Measurements from ENCODE around the gene YWHAQ. TPM values are rescaled to one million over a fixed set of nuclear protein-coding genes. Genes with fewer than 3 reads are reported as not detected.
"Not testable (repeated sequence)": the region's sequence is repeated elsewhere in the genome, so short reads cannot be mapped to it uniquely, and the experiment has no call there.

Gene YWHAQ
- total RNA-seq, 3 donors from 2014 or later = 176 to 226 (median 186) TPM

DNA sequence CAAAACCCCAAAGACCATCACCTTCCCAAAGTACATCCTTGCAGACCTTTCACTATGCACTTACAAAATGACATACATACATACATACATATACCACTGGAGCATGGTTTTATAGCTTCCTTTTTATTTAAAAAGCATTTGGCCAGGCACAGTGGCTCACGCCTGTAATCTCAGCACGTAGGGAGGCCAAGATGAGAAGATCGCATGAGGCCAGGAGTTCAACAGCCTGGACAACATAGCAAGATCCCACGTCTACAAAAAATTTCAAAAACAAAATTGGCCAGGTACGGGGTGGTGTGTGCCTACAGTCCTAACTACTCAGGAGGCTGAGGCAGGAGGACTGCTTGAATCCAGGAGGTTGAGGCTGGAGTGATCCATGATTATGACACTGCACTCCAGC is 45.3 kb downstream of the YWHAQ start:
- H3K27ac ChIP-seq = no peak overlapping the region
- no peaks in the 10 kb centered on the region for H3K27me3 ChIP-seq
- no peaks in the 10 kb centered on the region for H3K9me3 ChIP-seq
- no peaks in the 10 kb centered on the region for H3K36me3 ChIP-seq
- intact Hi-C loops (cut with DNase I; ENCODE audit: low total_unique reads) = no loop called here
- no peak for DNase-seq (ENCODE audit: low spot score in 2 of 2)
- H3K4me3 ChIP-seq = no peak overlapping the region
- TF ChIP-seq POLR2A (IDR thresholded peaks at IDR 0.05) = no peak
- TF ChIP-seq, protein P1, sequence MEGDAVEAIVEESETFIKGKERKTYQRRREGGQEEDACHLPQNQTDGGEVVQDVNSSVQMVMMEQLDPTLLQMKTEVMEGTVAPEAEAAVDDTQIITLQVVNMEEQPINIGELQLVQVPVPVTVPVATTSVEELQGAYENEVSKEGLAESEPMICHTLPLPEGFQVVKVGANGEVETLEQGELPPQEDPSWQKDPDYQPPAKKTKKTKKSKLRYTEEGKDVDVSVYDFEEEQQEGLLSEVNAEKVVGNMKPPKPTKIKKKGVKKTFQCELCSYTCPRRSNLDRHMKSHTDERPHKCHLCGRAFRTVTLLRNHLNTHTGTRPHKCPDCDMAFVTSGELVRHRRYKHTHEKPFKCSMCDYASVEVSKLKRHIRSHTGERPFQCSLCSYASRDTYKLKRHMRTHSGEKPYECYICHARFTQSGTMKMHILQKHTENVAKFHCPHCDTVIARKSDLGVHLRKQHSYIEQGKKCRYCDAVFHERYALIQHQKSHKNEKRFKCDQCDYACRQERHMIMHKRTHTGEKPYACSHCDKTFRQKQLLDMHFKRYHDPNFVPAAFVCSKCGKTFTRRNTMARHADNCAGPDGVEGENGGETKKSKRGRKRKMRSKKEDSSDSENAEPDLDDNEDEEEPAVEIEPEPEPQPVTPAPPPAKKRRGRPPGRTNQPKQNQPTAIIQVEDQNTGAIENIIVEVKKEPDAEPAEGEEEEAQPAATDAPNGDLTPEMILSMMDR (IDR thresholded peaks at IDR 0.05) = no peak
- no peak for TF ChIP-seq POLR2AphosphoS5 (IDR thresholded peaks at IDR 0.05)
- no peaks in the 10 kb centered on the region for H3K4me1 ChIP-seq

DNA sequence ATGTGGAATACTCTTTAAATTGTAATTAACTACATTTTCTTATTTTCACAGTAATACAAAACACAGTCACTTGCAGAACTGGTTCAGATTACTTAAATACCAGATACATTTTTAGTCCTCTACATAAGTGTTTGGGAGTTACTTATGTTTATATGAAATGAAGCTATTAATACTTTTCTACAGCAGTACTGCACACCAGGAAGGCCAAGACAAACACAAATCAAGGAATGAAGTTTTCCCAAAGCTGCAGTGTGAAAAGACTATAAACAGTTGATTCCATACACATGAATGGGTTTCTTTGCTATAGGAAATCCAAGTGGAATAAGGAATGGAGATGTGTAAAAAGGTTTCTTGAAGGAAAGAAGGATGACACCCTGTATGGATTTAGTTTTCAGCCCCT is 45.9 kb downstream of the YWHAQ start:
- H3K4me1 ChIP-seq; H3K27ac ChIP-seq; H3K9me3 ChIP-seq; DNase-seq (ENCODE audit: low spot score in 2 of 2); H3K36me3 ChIP-seq; intact Hi-C loops (cut with DNase I; ENCODE audit: low total_unique reads); H3K27me3 ChIP-seq; H3K4me3 ChIP-seq: not testable (repeated sequence)

DNA sequence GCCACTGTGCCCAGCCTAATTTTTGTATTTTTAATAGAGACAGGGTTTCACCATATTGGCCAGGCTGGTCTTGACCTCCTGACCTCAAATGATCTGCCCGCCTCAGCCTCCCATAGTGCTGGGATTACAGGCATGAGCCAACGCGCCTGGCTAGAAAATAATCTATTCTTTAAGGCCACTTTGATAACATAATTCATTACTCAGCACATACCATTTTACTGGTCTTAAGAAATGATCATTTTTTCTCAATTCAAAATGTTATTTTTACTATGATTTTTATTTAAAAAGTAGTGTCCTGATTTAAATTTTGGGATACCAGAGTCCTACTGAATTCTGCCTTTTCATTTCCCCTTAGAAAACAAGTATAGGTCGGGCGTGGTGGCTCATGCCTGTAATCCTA is 48.2 kb downstream of the YWHAQ start:
- Histone ChIP-seq H3K4me1 (no peaks in the 10 kb centered on the region), H3K36me3 (no peaks in the 10 kb centered on the region), H3K4me3 (no peak overlapping the region), H3K27ac (no peak overlapping the region), H3K9me3 (no peaks in the 10 kb centered on the region), H3K27me3 (no peaks in the 10 kb centered on the region)
- TF ChIP-seq POLR2AphosphoS5 (IDR thresholded peaks at IDR 0.05) (no peak), POLR2A (IDR thresholded peaks at IDR 0.05) (no peak)
- TF ChIP-seq, protein P1 (IDR thresholded peaks at IDR 0.05) = no peak
- no peak for DNase-seq (ENCODE audit: low spot score in 2 of 2)
- intact Hi-C loops (cut with DNase I; ENCODE audit: low total_unique reads) = no loop called here

DNA sequence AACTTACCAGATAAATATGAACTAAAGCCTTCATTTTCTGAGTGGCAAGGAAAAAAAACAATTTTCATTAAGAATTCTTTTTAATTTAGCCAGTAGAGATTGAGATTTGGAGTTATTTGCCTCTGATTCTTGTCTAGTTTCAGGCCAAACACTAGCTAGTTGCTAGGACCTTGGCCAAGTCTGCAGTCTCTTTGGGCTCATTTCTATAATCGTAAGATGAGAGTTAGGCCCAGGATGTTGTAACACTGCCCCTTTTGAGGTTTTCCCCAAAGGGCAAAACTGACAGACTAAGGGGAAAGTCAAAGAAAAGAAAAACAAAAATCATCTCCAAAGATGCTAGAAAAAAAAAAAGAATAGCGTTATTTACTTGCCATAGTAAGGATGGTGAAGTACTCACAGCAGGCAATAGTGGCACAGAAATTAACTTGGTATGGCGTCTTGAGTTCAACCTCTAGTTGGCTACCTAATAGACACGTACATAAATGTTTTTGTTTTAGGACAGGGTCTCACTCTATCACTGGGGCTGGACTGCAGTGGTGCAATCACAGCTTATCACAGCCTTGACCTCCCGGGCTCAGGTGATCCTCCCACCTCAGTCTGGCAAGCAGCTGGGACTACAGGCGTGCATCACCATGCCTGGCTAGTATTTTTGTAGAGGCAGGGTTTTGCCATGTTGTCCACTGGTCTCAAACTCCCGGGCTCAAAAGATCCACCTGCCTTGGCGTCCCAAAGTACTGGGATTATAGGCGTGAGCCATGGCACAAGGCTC is 52.1 kb downstream of the YWHAQ start:
- no peak for DNase-seq (ENCODE audit: low spot score in 2 of 2)
- intact Hi-C loops (cut with DNase I; ENCODE audit: low total_unique reads) = no loop called here
- H3K27me3 ChIP-seq = no peaks in the 10 kb centered on the region
- no peaks in the 10 kb centered on the region for H3K9me3 ChIP-seq
- TF ChIP-seq, protein P1 (IDR thresholded peaks at IDR 0.05) = no peak
- TF ChIP-seq POLR2AphosphoS5 (IDR thresholded peaks at IDR 0.05) (no peak), POLR2A (IDR thresholded peaks at IDR 0.05) (no peak)
- no peak overlapping the region for H3K4me3 ChIP-seq
- no peaks in the 10 kb centered on the region for H3K36me3 ChIP-seq
- no peaks in the 10 kb centered on the region for H3K4me1 ChIP-seq
- no peak overlapping the region for H3K27ac ChIP-seq

DNA sequence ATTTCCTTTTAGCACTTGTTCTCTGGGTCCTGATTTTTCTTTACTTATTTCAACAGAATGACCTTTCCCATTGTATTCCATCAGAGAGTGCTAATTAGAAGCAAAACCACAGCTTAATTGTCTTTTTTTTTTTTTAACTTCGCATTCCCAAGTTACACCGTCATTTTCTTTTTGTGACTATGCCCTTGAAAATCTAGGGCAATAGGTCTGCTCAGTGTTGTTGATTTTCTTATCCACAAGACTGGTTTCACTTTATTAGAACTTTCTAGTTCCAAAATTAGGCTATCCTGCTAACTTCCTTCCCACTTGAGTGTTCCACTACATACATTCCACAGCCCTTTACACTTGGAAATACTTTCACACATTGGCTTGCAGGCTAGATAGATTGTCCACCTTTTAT is 56.5 kb downstream of the YWHAQ start:
- intact Hi-C loops (cut with DNase I; ENCODE audit: low total_unique reads) = no loop called here
- Histone ChIP-seq H3K27ac (peak overlapping the region; percentile 78 to 79), H3K9me3 (no peaks in the 10 kb centered on the region), H3K36me3 (no peaks in the 10 kb centered on the region), H3K4me1 (no peaks in the 10 kb centered on the region), H3K27me3 (no peaks in the 10 kb centered on the region), H3K4me3 (no peak overlapping the region)
- DNase-seq (ENCODE audit: low spot score in 2 of 2) = no peak
- TF ChIP-seq, protein P1 (IDR thresholded peaks at IDR 0.05) = no peak

Measured in breast epithelium (tissue), 4 donors.